SK-N-SH treated with all-trans-retinoic acid at 6 μM for 48 hours (cell line): ENCODE data around the gene TGFBRAP1.
"Not testable (repeated sequence)": the region's sequence is repeated elsewhere in the genome, so short reads cannot be mapped to it uniquely, and the experiment has no call there.

Experiments
- ATAC-seq: fragments of 200-7000 bp; cut with Tn5 transposase; 3 replicates; pipeline ENCODE4 v1.9.1; 2020; ENCODE audit warnings: mild to moderate bottlenecking, moderate library complexity
- ARNTL ChIP-seq: fragments of 450-650 bp; formaldehyde crosslinking; IDR thresholded peaks from 2 replicates; pipeline ENCODE4 v1.5.0; 2020; ENCODE audit warnings: low read depth, mild to moderate bottlenecking, moderate library complexity, borderline replicate concordance
- CSRNP3 ChIP-seq: fragments of 250-450 bp; sonication (Bioruptor Pico); IDR thresholded peaks from 2 replicates; pipeline ENCODE4 v1.5.1; 2021; ENCODE audit warnings: mild to moderate bottlenecking, moderate library complexity
- OSR1 ChIP-seq: fragments of 250-450 bp; sonication (Bioruptor Pico); IDR thresholded peaks from 2 replicates; pipeline ENCODE4 v1.8.0; 2022; ENCODE audit warnings: moderate library complexity, mild to moderate bottlenecking, inconsistent platforms
- PATZ1 ChIP-seq: fragments of 250-450 bp; sonication (Bioruptor Pico); IDR thresholded peaks from 2 replicates; pipeline ENCODE4 v1.8.0; 2020; ENCODE audit warnings: mild to moderate bottlenecking, moderate library complexity, borderline replicate concordance
- POU6F1 ChIP-seq: fragments of 250-450 bp; sonication (Bioruptor Pico); IDR thresholded peaks from 2 replicates; pipeline ENCODE4 v1.8.0; 2021; ENCODE audit warnings: low read depth, mild to moderate bottlenecking, moderate library complexity, borderline replicate concordance
- PPARA ChIP-seq: fragments of 250-450 bp; sonication (Bioruptor Pico); IDR thresholded peaks from 2 replicates; pipeline ENCODE4 v1.5.0; 2020; ENCODE audit warnings: mild to moderate bottlenecking, borderline replicate concordance
- RARB ChIP-seq: fragments of 250-450 bp; sonication (Bioruptor Pico); IDR thresholded peaks from 2 replicates; pipeline ENCODE4 v1.8.0; 2021; ENCODE audit warnings: mild to moderate bottlenecking, moderate library complexity
- SNAI2 ChIP-seq: fragments of 250-450 bp; sonication (Bioruptor Pico); IDR thresholded peaks from 2 replicates; pipeline ENCODE4 v1.5.0; 2020; ENCODE audit warnings: mild to moderate bottlenecking, moderate library complexity
- TCF4 ChIP-seq: fragments of 250-450 bp; sonication (Bioruptor Pico); IDR thresholded peaks from 2 replicates; pipeline ENCODE4 v1.8.0; 2021; ENCODE audit warnings: mild to moderate bottlenecking, moderate library complexity, borderline replicate concordance
- TOX ChIP-seq: fragments of 250-450 bp; sonication (Bioruptor Pico); IDR thresholded peaks from 2 replicates; pipeline ENCODE4 v1.8.0; 2021; ENCODE audit warnings: mild to moderate bottlenecking, moderate library complexity, borderline replicate concordance
- ZC3H10 ChIP-seq: fragments of 250-450 bp; sonication (Bioruptor Pico); IDR thresholded peaks from 2 replicates; pipeline ENCODE4 v1.5.1; 2021; ENCODE audit warnings: mild to moderate bottlenecking, moderate library complexity
- ZNF70 ChIP-seq: fragments of 450-650 bp; formaldehyde crosslinking; IDR thresholded peaks from 2 replicates; pipeline ENCODE4 v1.5.0; 2020; ENCODE audit warnings: mild to moderate bottlenecking, moderate library complexity
- ZNF8 ChIP-seq: fragments of 450-650 bp; formaldehyde crosslinking; IDR thresholded peaks from 2 replicates; pipeline ENCODE4 v1.5.0; 2020; ENCODE audit warnings: mild to moderate bottlenecking, moderate library complexity
- TF ChIP-seq, protein P1 (sequence below): fragments of 250-450 bp; sonication (Bioruptor Pico); IDR thresholded peaks from 2 replicates; pipeline ENCODE4 v1.5.1; 2020; ENCODE audit warnings: low read depth, mild to moderate bottlenecking, moderate library complexity
- TF ChIP-seq, protein P2 (sequence below): fragments of 250-450 bp; sonication (Bioruptor Pico); IDR thresholded peaks from 2 replicates; pipeline ENCODE4 v1.5.0; 2020; ENCODE audit warnings: mild to moderate bottlenecking, moderate library complexity

Gene TGFBRAP1

DNA sequence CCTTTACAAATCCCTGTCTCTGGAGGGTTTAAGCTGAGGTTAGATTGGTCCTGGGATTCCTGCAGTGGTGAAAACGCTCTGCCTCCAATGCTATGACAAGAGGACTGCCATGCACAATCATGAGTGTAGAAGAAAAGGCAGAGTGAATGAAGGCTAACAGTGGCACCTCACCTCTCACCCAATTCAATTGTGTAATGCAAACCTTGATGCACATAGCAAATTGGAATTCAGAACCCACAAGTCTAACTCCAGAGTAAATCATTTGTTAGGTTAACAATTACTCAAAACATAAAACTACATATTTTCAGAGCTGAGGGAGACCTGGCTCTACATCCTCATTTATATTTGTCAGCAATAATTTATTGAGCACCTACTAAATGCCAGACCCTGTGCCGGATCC, 1.8 kb downstream of the TGFBRAP1 start:
- ATAC-seq: no peak
- TF ChIP-seq POU6F1 (no peak), ZNF8 (CRISPR knock-in tag) (no peak), ARNTL (CRISPR knock-in tag) (no peak), PPARA (CRISPR knock-in tag) (no peak), ZNF70 (CRISPR knock-in tag) (no peak), CSRNP3 (CRISPR knock-in tag) (no peak)
- TF ChIP-seq, protein P1, sequence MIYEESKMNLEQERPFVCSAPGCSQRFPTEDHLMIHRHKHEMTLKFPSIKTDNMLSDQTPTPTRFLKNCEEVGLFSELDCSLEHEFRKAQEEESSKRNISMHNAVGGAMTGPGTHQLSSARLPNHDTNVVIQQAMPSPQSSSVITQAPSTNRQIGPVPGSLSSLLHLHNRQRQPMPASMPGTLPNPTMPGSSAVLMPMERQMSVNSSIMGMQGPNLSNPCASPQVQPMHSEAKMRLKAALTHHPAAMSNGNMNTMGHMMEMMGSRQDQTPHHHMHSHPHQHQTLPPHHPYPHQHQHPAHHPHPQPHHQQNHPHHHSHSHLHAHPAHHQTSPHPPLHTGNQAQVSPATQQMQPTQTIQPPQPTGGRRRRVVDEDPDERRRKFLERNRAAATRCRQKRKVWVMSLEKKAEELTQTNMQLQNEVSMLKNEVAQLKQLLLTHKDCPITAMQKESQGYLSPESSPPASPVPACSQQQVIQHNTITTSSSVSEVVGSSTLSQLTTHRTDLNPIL (CRISPR knock-in tag): no peak
- TF ChIP-seq, all 23 proteins: peak for 0

GRCh38 chr2:105327271-105327670, 2.3 kb downstream of the TGFBRAP1 start:
- not testable (repeated sequence) for ATAC-seq

DNA sequence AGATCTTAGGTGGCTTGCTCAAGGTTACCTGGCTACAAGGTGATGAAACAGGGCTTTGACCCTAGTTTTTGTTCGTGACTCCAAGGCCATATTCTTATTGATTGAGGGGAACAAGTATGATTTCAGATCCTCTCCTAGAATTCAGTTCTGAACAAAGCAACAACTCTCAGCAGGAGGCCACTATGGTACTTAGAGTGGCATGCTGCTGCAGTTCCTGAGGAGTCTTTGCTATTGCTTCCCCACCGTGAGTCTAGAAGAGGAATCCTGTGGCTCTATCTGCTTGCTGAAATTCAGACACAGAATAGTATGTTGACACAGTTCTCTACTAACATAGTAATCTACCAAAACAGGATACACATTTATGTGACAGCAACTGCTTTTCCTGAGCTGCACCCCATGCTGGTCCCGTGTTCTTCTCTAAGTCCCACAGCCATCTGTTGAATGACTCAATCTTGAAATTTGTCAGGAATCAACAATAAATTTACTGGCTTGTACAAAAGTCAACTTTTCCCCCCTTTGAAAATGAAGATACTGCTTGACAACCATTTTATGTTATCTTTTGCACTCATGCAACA, 4.1 kb downstream of the TGFBRAP1 start:
- TF ChIP-seq TCF4 (CRISPR knock-in tag) (no peak), RARB (CRISPR knock-in tag) (no peak), PATZ1 (CRISPR knock-in tag) (no peak), CSRNP3 (CRISPR knock-in tag) (no peak), OSR1 (CRISPR knock-in tag) (no peak), POU6F1 (no peak), ZC3H10 (no peak), TOX (CRISPR knock-in tag) (no peak)
- no peak for ATAC-seq

GRCh38 chr2:105324732-105325131, 4.8 kb downstream of the TGFBRAP1 start:
- ATAC-seq: no peak; the same call in 2 of the 3 replicates
- TF ChIP-seq ARNTL (CRISPR knock-in tag) (no peak), SNAI2 (CRISPR knock-in tag) (no peak)
- TF ChIP-seq, protein P2, sequence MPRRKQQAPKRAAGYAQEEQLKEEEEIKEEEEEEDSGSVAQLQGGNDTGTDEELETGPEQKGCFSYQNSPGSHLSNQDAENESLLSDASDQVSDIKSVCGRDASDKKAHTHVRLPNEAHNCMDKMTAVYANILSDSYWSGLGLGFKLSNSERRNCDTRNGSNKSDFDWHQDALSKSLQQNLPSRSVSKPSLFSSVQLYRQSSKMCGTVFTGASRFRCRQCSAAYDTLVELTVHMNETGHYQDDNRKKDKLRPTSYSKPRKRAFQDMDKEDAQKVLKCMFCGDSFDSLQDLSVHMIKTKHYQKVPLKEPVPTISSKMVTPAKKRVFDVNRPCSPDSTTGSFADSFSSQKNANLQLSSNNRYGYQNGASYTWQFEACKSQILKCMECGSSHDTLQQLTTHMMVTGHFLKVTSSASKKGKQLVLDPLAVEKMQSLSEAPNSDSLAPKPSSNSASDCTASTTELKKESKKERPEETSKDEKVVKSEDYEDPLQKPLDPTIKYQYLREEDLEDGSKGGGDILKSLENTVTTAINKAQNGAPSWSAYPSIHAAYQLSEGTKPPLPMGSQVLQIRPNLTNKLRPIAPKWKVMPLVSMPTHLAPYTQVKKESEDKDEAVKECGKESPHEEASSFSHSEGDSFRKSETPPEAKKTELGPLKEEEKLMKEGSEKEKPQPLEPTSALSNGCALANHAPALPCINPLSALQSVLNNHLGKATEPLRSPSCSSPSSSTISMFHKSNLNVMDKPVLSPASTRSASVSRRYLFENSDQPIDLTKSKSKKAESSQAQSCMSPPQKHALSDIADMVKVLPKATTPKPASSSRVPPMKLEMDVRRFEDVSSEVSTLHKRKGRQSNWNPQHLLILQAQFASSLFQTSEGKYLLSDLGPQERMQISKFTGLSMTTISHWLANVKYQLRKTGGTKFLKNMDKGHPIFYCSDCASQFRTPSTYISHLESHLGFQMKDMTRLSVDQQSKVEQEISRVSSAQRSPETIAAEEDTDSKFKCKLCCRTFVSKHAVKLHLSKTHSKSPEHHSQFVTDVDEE: no peak
- TF ChIP-seq, all 23 proteins: peak for 0
